Gastroesophageal sphincter (tissue), 4 donors: ENCODE results near the gene THRB. TPM values are rescaled to one million over a fixed set of nuclear protein-coding genes. Genes with fewer than 3 reads are reported as not detected.

ENCODE experiments used
- ATAC-seq: fragments of 150-250 bp; one replicate; pipeline ENCODE4 v1.9.1; 2016; ENCODE audit warnings: mild to moderate bottlenecking, moderate library complexity
- H3K27ac ChIP-seq, 4 donors: fragments of 200-600 bp; sonication (generic) in 3 of 4; 1 replicate in 3 of 4; 2 replicates in 1 of 4; pipeline ENCODE4 v1.5.1; 2016 to 2019
- H3K27me3 ChIP-seq: fragments of 200-600 bp; sonication (generic); one replicate; pipeline ENCODE4 v1.5.1; 2019
- H3K36me3 ChIP-seq, 2 donors: fragments of 200-600 bp; sonication (generic); one replicate each; pipeline ENCODE4 v1.5.1; 2019; ENCODE audit warnings: control low read depth in 1 of 2
- H3K4me1 ChIP-seq, 3 donors: fragments of 200-600 bp; sonication (generic); 1 replicate in 2 of 3; 2 replicates in 1 of 3; pipeline ENCODE4 v1.5.1; 2016 to 2019; ENCODE audit warnings: control low read depth in 2 of 3
- H3K4me3 ChIP-seq, 2 donors: fragments of 200-600 bp; sonication (generic); one replicate each; pipeline ENCODE4 v1.5.1; 2019; ENCODE audit warnings: mild to moderate bottlenecking in 1 of 2, moderate library complexity in 1 of 2
- H3K9me3 ChIP-seq, 3 donors: fragments of 200-600 bp; sonication (generic); one replicate each; pipeline ENCODE4 v1.5.1; 2017 to 2019; ENCODE audit warnings: control low read depth in 2 of 3
- CTCF ChIP-seq, 4 experiments: fragments of 200-600 bp in 2 of 4; fragments of 450-650 bp in 2 of 4; sonication (generic) in 1 of 4; IDR thresholded peaks; one replicate each; pipeline ENCODE4 v1.5.1; 2017 to 2019; ENCODE audit warnings: antibody characterized with exemption in 4 of 4, mild to moderate bottlenecking in 2 of 4, moderate library complexity in 2 of 4
- EP300 ChIP-seq: sonication (generic); formaldehyde crosslinking; IDR thresholded peaks from one replicate; pipeline ENCODE4 v1.6.1; 2017; ENCODE audit warnings: antibody characterized with exemption, mild to moderate bottlenecking
- POLR2A ChIP-seq, 2 donors: fragments of 450-650 bp; IDR thresholded peaks; one replicate each; pipeline ENCODE4 v1.6.1; 2017; ENCODE audit warnings: antibody characterized with exemption in 2 of 2, mild to moderate bottlenecking in 2 of 2, moderate library complexity in 1 of 2
- POLR2AphosphoS5 ChIP-seq: sonication (generic); formaldehyde crosslinking; IDR thresholded peaks from one replicate; pipeline ENCODE4 v1.6.1; 2017; ENCODE audit warnings: antibody characterized with exemption
- WGBS, 2 donors: methylation state at CpG; one replicate each; pipeline ENCODE4 v1.1.5; 2018; ENCODE audit warnings: low coverage in 1 of 2; 5-methylcytosine and 5-hydroxymethylcytosine counted together
- total RNA-seq, 4 donors: library from RNA; depleted of rRNA; stranded (reverse); fragments of >200 nt; gene quantifications; one replicate each; pipeline ENCODE4 v1.1.0, GENCODE V29; 2016

Gene THRB
- total RNA-seq, 4 donors from 2014 or later: 42.5 to 61.9 (median 55.8) TPM

- Histone ChIP-seq H3K27me3 (no peaks in the 10 kb centered on the region), H3K27ac (peak overlapping the region in 1 of 4 donors; percentile 4), H3K4me1 (peaks cover 0 to 65% (median 2%) of the 10 kb centered on the region in 3 donors), H3K4me3 (no peak overlapping the region), H3K9me3 (no peaks in the 10 kb centered on the region), H3K36me3 (no peaks in the 10 kb centered on the region)
- 79 to 85% methylated on average over 5 to 6 of the region's 6 CpGs for WGBS, 2 donors
- TF ChIP-seq POLR2AphosphoS5: no peak
- no peak for TF ChIP-seq EP300
- no peak for TF ChIP-seq CTCF (IDR thresholded peaks at IDR 0.05)
- TF ChIP-seq POLR2A (IDR thresholded peaks at IDR 0.05): no peak
- ATAC-seq: no peak
Observed at GRCh38 chr3:24357635-24358034, 137.0 kb downstream of the THRB start.

- no peak for ATAC-seq
- Histone ChIP-seq H3K9me3 (no peaks in the 10 kb centered on the region), H3K4me3 (no peak overlapping the region), H3K36me3 (no peaks in the 10 kb centered on the region), H3K27me3 (no peaks in the 10 kb centered on the region), H3K27ac (peak overlapping the region in 1 of 4 donors; percentile 20), H3K4me1 (peaks cover 0 to 74% (median 9%) of the 10 kb centered on the region in 3 donors)
- TF ChIP-seq CTCF (IDR thresholded peaks at IDR 0.05): no peak
- no peak for TF ChIP-seq POLR2AphosphoS5
- TF ChIP-seq POLR2A (IDR thresholded peaks at IDR 0.05): no peak
- no peak for TF ChIP-seq EP300
Observed at GRCh38 chr3:24355806-24356205, 138.8 kb downstream of the THRB start.

GRCh38 chr3:24354230-24354629 lies 140.4 kb downstream of the THRB start:
- no peak overlapping the region for H3K27ac ChIP-seq
- no peak overlapping the region for H3K4me3 ChIP-seq
- no peaks in the 10 kb centered on the region for H3K36me3 ChIP-seq
- ATAC-seq: no peak
- no peaks in the 10 kb centered on the region for H3K9me3 ChIP-seq
- H3K27me3 ChIP-seq: no peaks in the 10 kb centered on the region
- H3K4me1 ChIP-seq: peaks cover 0 to 66% (median 9%) of the 10 kb centered on the region in 3 donors
- TF ChIP-seq EP300 (no peak), CTCF (IDR thresholded peaks at IDR 0.05) (no peak), POLR2A (IDR thresholded peaks at IDR 0.05) (no peak), POLR2AphosphoS5 (no peak)

GRCh38 chr3:24352893-24353553 lies 141.6 kb downstream of the THRB start:
- no peak for ATAC-seq
- Histone ChIP-seq H3K9me3 (no peaks in the 10 kb centered on the region), H3K4me3 (no peak overlapping the region), H3K27ac (peak overlapping the region in 1 of 4 donors; percentile 74), H3K27me3 (no peaks in the 10 kb centered on the region), H3K36me3 (no peaks in the 10 kb centered on the region), H3K4me1 (peaks cover 0 to 60% (median 9%) of the 10 kb centered on the region in 3 donors)
- TF ChIP-seq POLR2AphosphoS5: no peak
- TF ChIP-seq CTCF (IDR thresholded peaks at IDR 0.05): no peak
- no peak for TF ChIP-seq EP300
- TF ChIP-seq POLR2A (IDR thresholded peaks at IDR 0.05): no peak
- 50 to 92% methylated on average over 3 of the region's 3 CpGs for WGBS, 2 donors

- peak overlapping the region; percentile 14 to 74 (median 47) for H3K27ac ChIP-seq
- 13 to 23% methylated on average over 4 of the region's 4 CpGs for WGBS, 2 donors
- H3K4me3 ChIP-seq: no peak overlapping the region
- TF ChIP-seq CTCF (IDR thresholded peaks at IDR 0.05) (no peak), POLR2AphosphoS5 (peak; percentile 70)
- no peaks in the 10 kb centered on the region for H3K36me3 ChIP-seq
- H3K9me3 ChIP-seq: no peaks in the 10 kb centered on the region
- H3K4me1 ChIP-seq: peaks cover 0 to 52% (median 7%) of the 10 kb centered on the region in 3 donors
- no peaks in the 10 kb centered on the region for H3K27me3 ChIP-seq
- ATAC-seq: peak; percentile 77
Observed at GRCh38 chr3:24351779-24352469, 142.7 kb downstream of the THRB start.
